Bronchial epithelial cell (primary cell): Measurements from ENCODE around the gene KCNJ6. TPM values are rescaled to one million over a fixed set of nuclear protein-coding genes. Genes with fewer than 3 reads are reported as not detected.

Experiments used
- DNase-seq: peaks from one replicate; pipeline ENCODE4 v3.0.0-alpha.2; 2010; ENCODE audit warnings: low read depth
- FAIRE-seq: peaks from 2 replicates; lab custom pipeline; 2011; peaks lifted over from hg19 to GRCh38; lab: Jason Lieb, UNC
- H3K27me3 ChIP-seq: 2 replicates; pipeline ENCODE4 v1.5.1; 2011; ENCODE audit warnings: low read length; ENCODE audit not compliant: control insufficient read depth, insufficient read depth
- H3K36me3 ChIP-seq: 2 replicates; pipeline ENCODE4 v1.5.1; 2011; ENCODE audit warnings: low read length; ENCODE audit not compliant: control insufficient read depth, insufficient read depth
- H3K4me3 ChIP-seq: 2 replicates; pipeline ENCODE4 v1.5.1; 2011; ENCODE audit warnings: mild to moderate bottlenecking, low read depth, low read length, control low read depth
- CTCF ChIP-seq: IDR thresholded peaks from 2 replicates; pipeline ENCODE4 v1.5.1; 2011; ENCODE audit warnings: mild to moderate bottlenecking, moderate library complexity, low read length, control low read depth, inconsistent platforms; ENCODE audit not compliant: insufficient read depth, severe bottlenecking
- total RNA-seq: library from RNA; depleted of rRNA; stranded (reverse); fragments of >200 nt; gene quantifications from 2 replicates; pipeline ENCODE4 v1.2.1, GENCODE V29; 2014

The KCNJ6 gene
- total RNA-seq, 1 donor from 2014 or later = not detected

- Histone ChIP-seq H3K36me3 (no peaks in the 10 kb centered on the region), H3K4me3 (no peak overlapping the region), H3K27me3 (no peaks in the 10 kb centered on the region)
- no peak for DNase-seq
- TF ChIP-seq CTCF = no peak
- FAIRE-seq = no peak
Measured at GRCh38 chr21:37843191-37843590, 73.1 kb downstream of the KCNJ6 start.

GRCh38 chr21:37842163-37842919, 73.9 kb downstream of the KCNJ6 start:
- H3K36me3 ChIP-seq = no peaks in the 10 kb centered on the region
- no peaks in the 10 kb centered on the region for H3K27me3 ChIP-seq
- FAIRE-seq = peak; percentile 62
- H3K4me3 ChIP-seq = no peak overlapping the region
- TF ChIP-seq CTCF = no peak
- no peak for DNase-seq

GRCh38 chr21:37837381-37837780, 78.9 kb downstream of the KCNJ6 start:
- Histone ChIP-seq H3K4me3 (no peak overlapping the region), H3K36me3 (no peaks in the 10 kb centered on the region), H3K27me3 (no peaks in the 10 kb centered on the region)
- no peak for FAIRE-seq
- TF ChIP-seq CTCF = no peak
- DNase-seq = no peak

- Histone ChIP-seq H3K36me3 (no peaks in the 10 kb centered on the region), H3K27me3 (no peaks in the 10 kb centered on the region), H3K4me3 (no peak overlapping the region)
- TF ChIP-seq CTCF = no peak
- DNase-seq (no peak), FAIRE-seq (no peak)
Measured at GRCh38 chr21:37835481-37835880, 80.8 kb downstream of the KCNJ6 start.

GRCh38 chr21:37833301-37833700, 83.0 kb downstream of the KCNJ6 start:
- no peak for TF ChIP-seq CTCF
- Histone ChIP-seq H3K36me3 (no peaks in the 10 kb centered on the region), H3K4me3 (no peak overlapping the region), H3K27me3 (no peaks in the 10 kb centered on the region)
- FAIRE-seq (peak; percentile 84), DNase-seq (no peak)

GRCh38 chr21:37829447-37829846, 86.8 kb downstream of the KCNJ6 start:
- FAIRE-seq (peak; percentile 47), DNase-seq (peak; percentile 33)
- Histone ChIP-seq H3K4me3 (no peak overlapping the region), H3K36me3 (no peaks in the 10 kb centered on the region), H3K27me3 (no peaks in the 10 kb centered on the region)
- TF ChIP-seq CTCF = no peak
